ENCODE data around the gene FAM9C.
"Not testable (repeated sequence)": the region's sequence is repeated elsewhere in the genome, so short reads cannot be mapped to it uniquely, and the experiment has no call there.

FAM9C gene

GRCh38 chrX:13074297-13075262, 30.2 kb upstream of the FAM9C start:
- no peak for DNase-seq

GRCh38 chrX:13069771-13070416, 25.5 kb upstream of the FAM9C start:
- peak; percentile 7 for DNase-seq

GRCh38 chrX:13068651-13069050, 24.2 kb upstream of the FAM9C start:
- DNase-seq = no peak

- no peak for DNase-seq
These were observed 23.4 kb upstream of the FAM9C start for GRCh38 chrX:13067773-13068172.

- no peak for DNase-seq
These were observed 22.0 kb upstream of the FAM9C start for GRCh38 chrX:13066391-13066790.

GRCh38 chrX:13064599-13065143, 20.3 kb upstream of the FAM9C start:
- DNase-seq = no peak

- not testable (repeated sequence) for DNase-seq
These were observed 18.7 kb upstream of the FAM9C start for GRCh38 chrX:13063124-13063523.

GRCh38 chrX:13062331-13062730, 17.9 kb upstream of the FAM9C start:
- not testable (repeated sequence) for DNase-seq

- not testable (repeated sequence) for DNase-seq
These were observed 16.8 kb upstream of the FAM9C start for GRCh38 chrX:13061215-13061708.

GRCh38 chrX:13059637-13060499, 15.4 kb upstream of the FAM9C start:
- DNase-seq = no peak

GRCh38 chrX:13055486-13055885, 11.1 kb upstream of the FAM9C start:
- no peak for DNase-seq

GRCh38 chrX:13053171-13053570, 8.8 kb upstream of the FAM9C start:
- no peak for DNase-seq

- peak; percentile 71 for DNase-seq
These were observed 7.2 kb upstream of the FAM9C start for GRCh38 chrX:13051529-13052172.

- no peak for DNase-seq
These were observed 6.7 kb upstream of the FAM9C start for GRCh38 chrX:13051167-13051528.

GRCh38 chrX:13050151-13050550, 5.7 kb upstream of the FAM9C start:
- no peak for DNase-seq

- no peak for DNase-seq
These were observed 3.9 kb upstream of the FAM9C start for GRCh38 chrX:13048280-13048679.

GRCh38 chrX:13047759-13048158, 3.3 kb upstream of the FAM9C start:
- no peak for DNase-seq

GRCh38 chrX:13046141-13046855, 1.9 kb upstream of the FAM9C start:
- DNase-seq = no peak

- no peak for DNase-seq
These were observed 482 bp downstream of the FAM9C start for GRCh38 chrX:13043938-13044337.

- no peak for DNase-seq
These were observed 1.3 kb downstream of the FAM9C start for GRCh38 chrX:13043138-13043537.

GRCh38 chrX:13036896-13037295, 7.5 kb downstream of the FAM9C start:
- DNase-seq = no peak

- no peak for DNase-seq
These were observed 11.2 kb downstream of the FAM9C start for GRCh38 chrX:13033193-13033592.

All from COR-L47 (cell line).